Stimulated activated naive CD8-positive, alpha-beta T cell treated with anti-CD3 and anti-CD28 coated beads, Interleukin-15, Interleukin-2, amounts not matched to agents 100 ng/mL and 50 ng/mL, for 24 hours (primary cell): ENCODE data around the gene ALPL.
A peak's percentile ranks its signal among the peaks of the same experiment; 100 is the strongest.
"Not testable (repeated sequence)": the region's sequence is repeated elsewhere in the genome, so short reads cannot be mapped to it uniquely, and the experiment has no call there.

Experiments used
- H3K27ac Mint-ChIP-seq: one replicate; pipeline ENCODE4 v1.8.0; 2021; ENCODE audit warnings: mild to moderate bottlenecking, mixed read lengths
- H3K27me3 Mint-ChIP-seq: one replicate; pipeline ENCODE4 v1.8.0; 2021; ENCODE audit warnings: mixed read lengths
- H3K36me3 Mint-ChIP-seq: one replicate; pipeline ENCODE4 v1.8.0; 2021; ENCODE audit warnings: low read depth, mixed read lengths
- H3K4me1 Mint-ChIP-seq: one replicate; pipeline ENCODE4 v1.8.0; 2021; ENCODE audit warnings: low read depth, mixed read lengths
- H3K4me3 Mint-ChIP-seq: one replicate; pipeline ENCODE4 v1.8.0; 2021; ENCODE audit warnings: mild to moderate bottlenecking, mixed read lengths
- H3K9me3 Mint-ChIP-seq: one replicate; pipeline ENCODE4 v1.8.0; 2021; ENCODE audit warnings: mixed read lengths

The ALPL gene

DNA sequence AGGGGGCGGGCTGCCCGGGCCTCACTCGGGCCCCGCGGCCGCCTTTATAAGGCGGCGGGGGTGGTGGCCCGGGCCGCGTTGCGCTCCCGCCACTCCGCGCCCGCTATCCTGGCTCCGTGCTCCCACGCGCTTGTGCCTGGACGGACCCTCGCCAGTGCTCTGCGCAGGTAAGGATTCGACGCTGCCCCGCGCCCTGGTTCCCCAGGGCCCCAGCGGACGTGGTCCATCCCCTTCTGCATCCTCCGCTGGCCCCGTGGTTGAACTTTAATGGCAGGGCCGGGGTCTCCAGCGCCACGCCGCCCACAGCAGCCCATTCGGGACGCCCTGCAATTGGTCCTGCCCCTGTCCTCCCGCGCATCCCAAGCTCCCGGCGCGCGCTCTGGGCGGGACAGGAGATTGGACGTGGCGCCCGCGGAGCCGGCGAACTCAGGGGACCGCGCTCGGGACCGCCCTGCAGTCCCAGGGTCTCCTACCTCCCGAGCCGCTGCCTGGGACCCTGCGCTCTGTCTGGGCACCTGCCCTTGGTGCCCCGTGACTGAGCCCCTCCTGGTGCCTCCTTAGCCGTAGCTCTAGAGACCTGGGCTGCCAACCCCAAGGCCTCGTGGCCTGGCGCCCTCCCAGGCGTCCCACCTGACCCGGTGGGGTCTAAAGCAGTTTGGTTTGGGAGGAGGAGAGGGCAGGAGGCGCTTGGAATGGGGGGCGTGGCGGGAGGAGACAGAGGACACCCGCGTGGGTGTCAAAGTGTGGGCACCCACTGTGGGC is at the start of gene ALPL:
Gene ALPL (plus strand): TSS at position 73 of the 762 bp plus-strand sequence. CDS start 44,659 bp downstream, outside the sequence.
- no peaks in the 10 kb centered on the region for H3K9me3 Mint-ChIP-seq
- peaks cover 5% of the 10 kb centered on the region for H3K4me1 Mint-ChIP-seq
- peak within 1 kb of the TSS; percentile 68 for H3K4me3 Mint-ChIP-seq
- H3K27ac Mint-ChIP-seq = no peak within 1 kb of the TSS
- no peaks in the 10 kb centered on the region for H3K36me3 Mint-ChIP-seq
- H3K27me3 Mint-ChIP-seq = peaks cover 44% of the 10 kb centered on the region

DNA sequence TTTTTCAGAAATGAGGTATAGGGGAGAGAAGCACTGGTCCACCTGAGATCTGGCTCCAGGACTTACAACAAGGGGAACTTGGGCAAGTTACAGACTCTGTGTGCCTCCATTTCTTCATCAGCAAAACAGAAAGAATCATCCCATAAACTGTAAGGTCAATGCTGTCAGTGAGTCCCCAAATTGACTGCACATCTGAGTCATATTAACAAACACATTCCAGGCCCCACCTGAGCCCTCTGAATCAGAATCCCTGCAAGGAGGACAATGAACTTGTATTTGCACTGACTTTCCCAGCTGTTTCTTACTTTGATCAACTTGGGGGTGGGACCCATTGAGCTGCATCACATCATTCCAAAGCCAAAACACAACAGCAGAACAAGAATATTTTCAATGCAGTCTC is 44.1 kb upstream of the ALPL start:
- H3K36me3 Mint-ChIP-seq, H3K4me3 Mint-ChIP-seq, H3K9me3 Mint-ChIP-seq, H3K27ac Mint-ChIP-seq, H3K27me3 Mint-ChIP-seq, H3K4me1 Mint-ChIP-seq: not testable (repeated sequence)

DNA sequence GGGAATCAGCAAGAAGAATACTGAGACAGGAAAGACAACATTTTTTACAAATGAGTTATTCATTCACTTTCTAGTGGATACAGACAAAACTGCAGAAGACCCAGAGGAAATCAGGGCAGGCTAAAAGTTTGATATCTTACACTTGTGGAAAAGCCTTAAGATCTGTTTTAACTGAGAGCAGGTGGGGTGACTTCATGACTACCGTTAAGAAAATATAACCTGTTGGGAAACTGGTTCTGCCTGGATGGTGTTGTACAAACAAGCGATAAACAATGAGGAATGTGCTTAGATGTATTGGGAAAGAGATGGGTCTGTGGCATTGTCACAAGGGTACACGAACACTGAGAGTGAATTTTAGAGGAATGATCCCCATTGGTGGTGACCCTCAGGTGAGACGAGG is 41.3 kb upstream of the ALPL start:
- H3K4me1 Mint-ChIP-seq, H3K27me3 Mint-ChIP-seq: not testable (repeated sequence)

DNA sequence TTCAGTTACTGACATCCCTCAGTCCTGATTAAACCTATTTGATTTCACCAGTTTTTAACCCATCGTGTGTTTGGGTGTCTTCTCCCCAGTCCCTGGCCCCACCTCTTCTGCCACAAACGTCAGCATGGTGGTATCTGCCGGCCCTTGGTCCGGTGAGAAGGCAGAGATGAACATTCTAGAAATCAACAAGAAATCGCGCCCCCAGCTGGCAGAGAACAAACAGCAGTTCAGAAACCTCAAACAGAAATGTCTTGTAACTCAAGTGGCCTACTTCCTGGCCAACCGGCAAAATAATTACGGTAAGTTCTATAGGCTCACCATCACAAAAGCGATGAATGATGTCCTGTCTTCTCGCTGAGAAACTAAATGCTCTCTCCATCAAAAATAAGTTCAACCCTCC is 40.6 kb upstream of the ALPL start:
- Mint-ChIP-seq H3K9me3 (no peaks in the 10 kb centered on the region), H3K27ac (no peak overlapping the region), H3K36me3 (peaks cover 4% of the 10 kb centered on the region), H3K27me3 (no peaks in the 10 kb centered on the region), H3K4me1 (no peaks in the 10 kb centered on the region), H3K4me3 (no peak overlapping the region)

More for the DNA sequence above, 41.3 kb upstream of the ALPL start:
- H3K27ac Mint-ChIP-seq, H3K4me3 Mint-ChIP-seq, H3K36me3 Mint-ChIP-seq, H3K9me3 Mint-ChIP-seq: not testable (repeated sequence)

DNA sequence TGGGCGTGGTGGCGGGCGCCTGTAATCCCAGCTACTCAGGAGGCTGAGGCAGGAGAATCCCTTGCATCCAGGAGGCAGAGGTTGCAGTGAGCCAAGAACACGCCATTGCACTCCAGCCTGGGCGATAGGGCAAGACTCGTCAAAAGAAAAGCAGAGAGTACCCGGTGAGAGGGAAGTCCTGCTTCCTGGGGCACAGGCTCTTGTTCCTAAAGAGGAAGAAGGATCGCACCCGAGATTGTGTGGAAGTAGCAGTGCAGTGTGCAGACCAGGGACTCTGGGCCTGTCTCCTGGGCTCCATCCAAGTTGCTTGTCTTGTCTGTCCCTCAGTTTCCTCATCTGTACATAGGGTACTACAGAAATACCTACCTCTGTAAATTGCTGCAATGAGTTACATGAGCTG is 39.6 kb upstream of the ALPL start:
- no peaks in the 10 kb centered on the region for H3K27me3 Mint-ChIP-seq
- H3K9me3 Mint-ChIP-seq = no peaks in the 10 kb centered on the region
- H3K36me3 Mint-ChIP-seq = peaks cover 6% of the 10 kb centered on the region
- H3K27ac Mint-ChIP-seq = no peak overlapping the region
- H3K4me1 Mint-ChIP-seq = no peaks in the 10 kb centered on the region
- no peak overlapping the region for H3K4me3 Mint-ChIP-seq

DNA sequence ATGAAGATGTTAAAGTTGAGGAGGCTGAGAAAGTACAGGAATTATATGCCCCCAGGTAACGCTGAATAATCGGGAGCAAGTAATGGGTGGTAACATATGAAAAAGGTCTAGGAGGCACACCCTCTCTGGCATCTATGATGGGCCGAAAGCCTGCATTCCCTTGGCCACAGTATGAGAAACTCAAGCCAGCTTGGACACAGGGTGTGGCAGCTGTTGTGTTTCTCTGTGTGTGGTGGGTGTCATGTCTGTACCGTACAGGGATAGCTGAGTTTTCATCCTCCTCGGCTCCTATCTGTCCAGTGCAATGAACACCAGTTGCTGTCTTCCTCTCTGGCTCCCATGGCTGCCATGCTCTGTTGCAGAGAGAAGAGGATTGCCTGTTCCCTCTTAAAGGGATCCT is 36.4 kb upstream of the ALPL start:
- Mint-ChIP-seq H3K4me1 (no peaks in the 10 kb centered on the region), H3K9me3 (no peaks in the 10 kb centered on the region), H3K27ac (no peak overlapping the region), H3K27me3 (no peaks in the 10 kb centered on the region), H3K4me3 (no peak overlapping the region), H3K36me3 (peaks cover 17% of the 10 kb centered on the region)

DNA sequence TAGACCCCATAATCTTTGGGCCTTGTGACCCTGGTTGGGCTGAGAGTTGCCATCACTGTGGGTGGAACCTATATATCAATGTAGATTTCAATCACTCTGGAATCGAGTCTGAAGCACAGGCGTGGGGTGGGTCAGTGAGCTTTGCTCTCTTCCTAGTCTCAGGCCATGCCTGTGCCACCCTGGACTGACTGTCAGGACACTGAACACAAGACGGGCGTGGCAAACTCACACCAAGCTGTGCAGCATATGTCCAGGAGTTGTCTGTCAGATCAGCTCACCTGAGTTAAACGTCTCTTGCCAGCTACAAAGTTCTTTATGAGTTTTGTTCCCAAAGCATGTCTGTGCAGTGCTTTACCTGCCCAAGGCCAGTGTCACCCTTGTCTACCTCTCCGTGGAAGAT is 30.9 kb upstream of the ALPL start:
- no peak overlapping the region for H3K4me3 Mint-ChIP-seq
- peaks cover 4% of the 10 kb centered on the region for H3K27me3 Mint-ChIP-seq
- no peaks in the 10 kb centered on the region for H3K9me3 Mint-ChIP-seq
- peaks cover 26% of the 10 kb centered on the region for H3K36me3 Mint-ChIP-seq
- H3K4me1 Mint-ChIP-seq = no peaks in the 10 kb centered on the region
- no peak overlapping the region for H3K27ac Mint-ChIP-seq

DNA sequence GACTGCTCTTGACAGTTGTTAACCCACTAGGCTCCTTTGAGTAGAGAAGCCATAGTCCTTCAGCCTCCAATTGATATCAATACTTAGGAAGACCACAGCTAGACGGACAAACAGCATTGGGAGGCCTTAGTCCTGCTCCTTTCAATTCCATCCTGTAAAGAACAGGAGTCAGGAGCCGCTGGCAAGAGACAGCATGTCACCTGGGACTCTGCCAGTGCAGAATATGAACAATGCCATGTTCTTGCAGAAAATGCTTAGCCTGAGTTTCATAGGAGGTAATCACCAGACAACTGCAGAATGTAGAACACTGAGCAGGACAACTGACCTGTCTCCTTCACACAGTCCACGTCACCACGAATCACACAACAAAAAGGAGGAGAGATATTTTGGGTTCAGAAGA is 25.3 kb upstream of the ALPL start:
- not testable (repeated sequence) for H3K27me3 Mint-ChIP-seq, H3K9me3 Mint-ChIP-seq, H3K36me3 Mint-ChIP-seq, H3K4me1 Mint-ChIP-seq, H3K27ac Mint-ChIP-seq, H3K4me3 Mint-ChIP-seq

DNA sequence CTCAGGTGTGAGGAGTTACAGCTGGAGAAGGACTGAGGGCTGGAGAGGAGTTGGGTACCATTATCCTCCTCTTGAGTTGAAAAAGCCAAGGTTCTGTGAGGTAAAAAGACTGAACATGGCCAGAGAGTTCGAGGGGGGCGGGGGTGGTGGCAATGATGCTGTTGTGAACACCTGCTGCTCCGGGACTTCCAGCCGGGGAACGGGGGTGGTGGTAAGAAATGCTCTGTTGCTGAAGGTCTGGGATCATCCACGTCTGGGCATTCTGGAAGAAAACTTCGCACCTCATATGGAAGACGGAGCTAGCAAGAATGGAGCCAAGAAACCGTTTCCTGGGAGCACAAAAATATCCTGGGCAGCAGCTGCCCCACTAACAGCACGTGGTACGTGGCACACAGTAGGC is 20.1 kb upstream of the ALPL start:
- Mint-ChIP-seq H3K27ac (no peak overlapping the region), H3K4me3 (peak overlapping the region; percentile 60), H3K4me1 (peaks cover 3% of the 10 kb centered on the region), H3K36me3 (no peaks in the 10 kb centered on the region), H3K27me3 (peaks cover 16% of the 10 kb centered on the region), H3K9me3 (no peaks in the 10 kb centered on the region)

DNA sequence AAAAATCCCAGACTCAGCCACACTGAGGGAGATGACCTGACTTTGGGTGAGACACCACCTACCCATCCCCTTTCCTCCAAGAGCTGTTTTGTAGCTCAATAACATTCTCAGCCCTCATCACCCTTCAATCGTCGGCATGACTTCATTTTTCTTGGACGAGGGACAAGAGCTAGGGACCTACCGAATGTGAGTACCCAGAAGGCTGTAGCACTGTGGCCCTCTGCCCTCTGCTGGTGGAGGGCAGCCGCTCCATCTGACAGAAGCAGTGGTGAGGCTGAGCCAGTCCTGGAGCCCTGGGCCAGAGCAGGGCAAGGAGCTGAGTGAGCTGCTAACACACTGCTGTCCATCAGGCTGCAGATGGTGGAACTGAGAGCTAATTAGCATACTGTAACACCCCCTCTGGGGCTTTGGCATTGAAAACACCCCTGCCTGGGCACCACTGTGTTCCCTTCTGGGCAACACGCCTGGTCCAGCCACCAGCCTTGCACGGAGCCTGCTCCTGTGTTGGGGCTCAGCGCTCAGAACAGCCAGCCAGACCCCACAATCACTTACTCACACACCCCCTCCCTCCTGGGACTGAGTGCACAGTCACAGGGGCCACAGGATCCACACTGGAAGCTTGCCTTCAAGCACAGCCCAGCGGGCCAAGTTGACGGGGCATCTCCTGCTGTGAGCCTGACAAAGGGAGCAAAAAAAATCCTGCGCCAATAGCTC is 18.3 kb upstream of the ALPL start:
- Mint-ChIP-seq H3K4me1 (peaks cover 3% of the 10 kb centered on the region), H3K36me3 (no peaks in the 10 kb centered on the region), H3K27me3 (peaks cover 16% of the 10 kb centered on the region), H3K27ac (no peak overlapping the region), H3K9me3 (no peaks in the 10 kb centered on the region), H3K4me3 (no peak overlapping the region)

DNA sequence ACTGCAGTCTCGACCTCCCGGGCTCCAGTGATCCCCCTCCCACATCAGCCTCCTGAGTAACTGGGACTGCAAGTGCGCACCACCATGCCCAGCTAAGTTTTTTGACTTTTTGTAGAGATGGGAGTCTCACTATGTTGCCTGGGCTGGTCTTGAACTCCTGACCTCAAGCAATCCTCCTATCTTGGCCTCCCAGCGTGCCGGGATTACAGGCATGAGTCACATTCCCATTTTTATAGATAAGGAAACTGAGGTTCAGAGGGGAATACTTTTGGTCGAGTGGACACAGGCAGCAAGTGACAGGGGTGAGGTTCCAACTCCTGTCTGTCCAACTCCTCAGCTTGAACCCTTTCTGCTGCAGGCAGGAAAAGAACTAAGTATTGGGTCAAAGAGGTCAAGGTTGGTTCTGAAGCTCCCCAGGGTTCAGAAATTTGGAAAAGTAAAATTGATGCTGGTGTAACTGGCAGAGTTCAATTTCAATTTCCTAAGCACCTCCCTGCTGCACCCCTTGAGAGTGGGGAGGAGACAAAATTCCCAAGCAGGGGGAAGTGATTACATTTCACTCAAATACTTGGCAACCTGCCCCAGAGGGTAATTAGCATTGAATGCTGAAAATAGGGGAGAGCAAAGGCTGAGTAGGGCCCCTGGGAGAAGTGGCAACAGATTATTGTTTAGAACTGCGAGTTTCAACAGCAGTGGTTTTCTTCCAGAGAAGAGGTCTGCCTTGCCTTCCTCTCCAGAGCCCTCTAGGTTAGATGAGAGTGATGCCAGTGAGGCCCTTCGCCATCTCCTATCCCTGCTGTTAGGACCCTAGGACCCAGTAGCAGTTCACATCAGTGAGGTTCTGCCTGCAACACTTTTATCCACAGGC is 17.5 kb upstream of the ALPL start:
- Mint-ChIP-seq H3K27me3 (peaks cover 16% of the 10 kb centered on the region), H3K36me3 (no peaks in the 10 kb centered on the region), H3K4me1 (peaks cover 3% of the 10 kb centered on the region), H3K4me3 (no peak overlapping the region), H3K9me3 (no peaks in the 10 kb centered on the region), H3K27ac (no peak overlapping the region)

DNA sequence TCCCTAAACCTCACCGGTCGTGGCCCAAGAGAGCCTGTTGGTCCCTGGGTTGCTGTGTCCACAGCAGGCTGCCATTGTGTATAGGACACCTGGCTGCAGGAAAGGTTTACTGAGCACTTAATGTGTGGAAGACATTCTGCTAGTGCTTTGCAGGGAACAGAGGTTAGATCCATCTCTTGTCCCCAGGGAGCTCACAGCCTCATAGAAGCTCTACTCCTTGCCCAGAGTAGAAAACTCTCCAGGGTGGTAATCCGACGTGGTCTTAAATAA is 16.9 kb upstream of the ALPL start:
- peaks cover 16% of the 10 kb centered on the region for H3K27me3 Mint-ChIP-seq
- no peak overlapping the region for H3K4me3 Mint-ChIP-seq
- no peaks in the 10 kb centered on the region for H3K36me3 Mint-ChIP-seq
- H3K9me3 Mint-ChIP-seq = no peaks in the 10 kb centered on the region
- no peak overlapping the region for H3K27ac Mint-ChIP-seq
- peaks cover 3% of the 10 kb centered on the region for H3K4me1 Mint-ChIP-seq

DNA sequence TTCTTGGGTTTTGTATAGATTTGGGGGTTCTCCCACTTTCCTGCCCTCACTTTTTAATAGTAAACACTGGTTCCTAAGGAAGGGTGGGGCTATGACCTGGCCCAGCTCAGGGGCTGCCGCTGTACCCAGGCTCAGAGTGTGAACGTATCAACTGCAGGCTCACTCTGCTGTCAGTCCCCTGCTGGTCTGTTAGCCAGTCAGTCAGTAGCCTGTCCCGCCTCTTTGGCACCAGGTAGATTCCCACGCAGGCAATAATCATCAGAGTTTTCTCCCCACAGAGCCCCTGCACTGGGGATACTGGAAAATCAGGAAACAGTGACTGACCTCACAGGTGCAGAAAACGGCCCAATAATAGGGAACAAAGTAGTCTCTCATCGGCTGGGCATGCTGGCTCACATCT is 15.0 kb upstream of the ALPL start:
- H3K27ac Mint-ChIP-seq = no peak overlapping the region
- H3K4me3 Mint-ChIP-seq = no peak overlapping the region
- H3K9me3 Mint-ChIP-seq = no peaks in the 10 kb centered on the region
- peaks cover 11% of the 10 kb centered on the region for H3K27me3 Mint-ChIP-seq
- H3K36me3 Mint-ChIP-seq = no peaks in the 10 kb centered on the region
- H3K4me1 Mint-ChIP-seq = no peaks in the 10 kb centered on the region

DNA sequence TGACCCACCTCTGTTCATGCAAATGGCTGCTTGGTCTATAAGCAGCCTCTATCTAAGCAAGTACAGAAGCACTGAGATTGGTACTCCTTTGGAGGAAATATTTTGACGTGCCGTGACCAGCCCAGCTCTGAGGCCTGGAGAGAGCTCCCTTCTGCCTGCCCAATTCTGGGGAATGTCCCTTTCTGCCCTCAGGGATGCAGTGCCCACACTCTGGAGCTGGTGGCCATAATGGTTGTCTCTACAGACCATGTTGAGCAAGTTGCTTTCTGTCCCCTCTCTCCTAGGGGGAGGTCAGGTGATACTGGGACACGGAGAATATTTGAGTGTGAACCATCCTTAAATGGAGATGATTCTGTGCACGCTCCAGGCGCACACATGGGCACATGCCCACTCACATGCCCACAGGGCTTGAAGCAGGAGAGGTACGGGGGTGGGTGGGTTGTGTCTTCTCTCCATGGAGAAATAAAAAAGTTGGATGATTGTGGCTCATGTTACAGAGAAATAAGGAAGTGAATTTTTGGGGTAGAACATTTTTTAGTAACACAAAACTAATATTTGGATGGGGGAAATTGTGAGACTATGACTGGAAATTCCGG is 13.9 kb upstream of the ALPL start:
- no peak overlapping the region for H3K4me3 Mint-ChIP-seq
- no peaks in the 10 kb centered on the region for H3K36me3 Mint-ChIP-seq
- H3K4me1 Mint-ChIP-seq = no peaks in the 10 kb centered on the region
- H3K27me3 Mint-ChIP-seq = peaks cover 8% of the 10 kb centered on the region
- H3K9me3 Mint-ChIP-seq = no peaks in the 10 kb centered on the region
- H3K27ac Mint-ChIP-seq = no peak overlapping the region

DNA sequence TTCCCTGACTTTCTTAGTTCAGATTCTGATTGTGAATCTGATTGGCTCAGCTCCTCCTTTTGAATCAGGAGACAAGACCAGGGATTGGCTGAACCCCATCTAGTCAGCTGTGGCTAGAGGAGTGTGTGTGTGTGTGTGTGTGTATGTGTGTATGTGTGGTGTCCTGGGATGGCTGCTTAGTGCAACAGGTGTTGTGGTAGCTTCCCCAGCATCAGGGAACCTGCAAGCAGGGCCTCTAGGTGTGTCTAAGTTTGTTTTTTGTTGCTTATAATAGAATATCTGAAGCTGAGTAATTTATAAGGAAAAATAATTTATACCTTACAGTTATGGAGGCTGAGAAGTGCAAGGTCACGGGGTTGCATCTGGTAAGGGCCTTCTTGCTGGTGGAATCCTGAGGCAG is 13.2 kb upstream of the ALPL start:
- Mint-ChIP-seq H3K9me3 (no peaks in the 10 kb centered on the region), H3K27me3 (peaks cover 8% of the 10 kb centered on the region), H3K27ac (no peak overlapping the region), H3K36me3 (no peaks in the 10 kb centered on the region), H3K4me1 (no peaks in the 10 kb centered on the region), H3K4me3 (no peak overlapping the region)
